NCI-H2171 (cell line): ENCODE results near the gene DDTL.
"Not testable (repeated sequence)": the region's sequence is repeated elsewhere in the genome, so short reads cannot be mapped to it uniquely, and the experiment has no call there.

Source experiments
- DNase-seq: peaks from one replicate; lab custom pipeline; 2025; lab: John Stamatoyannopoulos, UW

Gene DDTL

DNA sequence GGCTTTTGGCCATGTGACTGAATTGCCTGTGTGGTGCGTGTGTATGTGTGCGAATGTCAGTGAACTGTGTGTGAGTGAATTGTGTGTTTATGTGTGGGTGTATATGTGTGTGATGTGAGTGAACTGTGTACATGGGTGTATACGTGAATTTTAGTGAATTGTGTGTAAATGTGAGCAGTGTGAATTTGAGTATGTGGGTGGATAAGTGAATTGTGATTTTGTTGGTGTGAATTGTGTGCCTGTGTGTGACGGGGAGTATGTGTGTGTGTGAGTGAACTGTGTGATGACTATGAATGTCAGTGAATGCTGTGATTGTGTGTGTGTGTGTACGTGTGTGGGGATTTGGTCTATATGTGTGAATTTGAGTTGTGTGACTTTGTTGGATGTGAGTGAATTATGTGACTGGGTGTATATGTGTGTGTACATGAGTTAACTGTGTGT is 3.5 kb downstream of the DDTL start:
- no peak for DNase-seq

DNA sequence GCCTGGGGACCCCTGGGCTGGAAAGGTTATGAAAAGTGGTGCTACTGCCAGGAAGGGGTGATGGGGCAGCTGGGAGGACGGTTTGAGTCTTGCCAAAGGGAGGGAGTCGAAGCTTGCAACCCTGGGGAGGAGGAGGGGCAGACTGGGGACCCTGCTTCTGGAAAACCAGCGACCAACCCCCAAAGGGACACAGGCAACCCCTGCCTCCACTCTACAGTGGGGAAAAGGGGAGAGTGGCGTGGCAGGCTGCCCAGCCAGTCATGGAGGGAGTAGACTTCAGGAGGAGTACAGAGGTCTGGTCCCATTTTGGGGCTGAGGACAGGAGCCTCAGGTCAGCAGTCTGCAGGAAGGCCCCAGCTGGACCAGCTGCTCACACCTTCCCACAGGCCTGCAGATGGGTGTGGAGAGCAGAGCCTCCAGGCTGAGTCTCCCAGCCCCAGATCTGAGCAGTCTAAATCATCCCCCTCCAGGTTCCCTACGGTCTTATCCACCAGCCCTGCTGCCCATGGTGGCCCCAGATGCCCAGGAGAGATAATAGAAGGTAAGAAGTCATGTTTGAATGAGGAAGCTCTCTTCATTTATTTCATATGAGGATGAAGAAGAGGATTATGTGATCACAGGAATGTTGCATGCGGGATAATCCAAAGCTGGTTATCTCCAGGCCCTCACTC is 4.3 kb downstream of the DDTL start:
- DNase-seq, result no peak

DNA sequence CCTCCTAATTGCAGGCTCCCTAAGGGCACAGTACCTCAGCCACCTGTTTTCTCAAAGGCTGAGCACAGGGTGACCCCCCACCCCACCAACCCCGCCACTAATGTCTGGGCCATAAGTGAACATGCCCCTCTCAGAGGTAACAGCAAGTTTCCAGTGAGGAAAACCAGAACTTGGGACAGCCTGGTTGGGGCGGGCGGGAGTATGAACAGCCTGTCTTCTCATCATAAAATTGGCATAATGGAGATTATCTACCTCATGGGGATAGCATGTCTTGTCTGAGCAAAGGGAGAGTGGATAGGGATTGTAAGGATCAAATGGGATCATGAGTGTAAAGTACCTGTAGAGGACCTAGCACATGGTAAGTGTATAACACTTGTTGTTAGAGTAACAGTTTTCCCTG is 5.2 kb downstream of the DDTL start:
- not testable (repeated sequence) for DNase-seq

DNA sequence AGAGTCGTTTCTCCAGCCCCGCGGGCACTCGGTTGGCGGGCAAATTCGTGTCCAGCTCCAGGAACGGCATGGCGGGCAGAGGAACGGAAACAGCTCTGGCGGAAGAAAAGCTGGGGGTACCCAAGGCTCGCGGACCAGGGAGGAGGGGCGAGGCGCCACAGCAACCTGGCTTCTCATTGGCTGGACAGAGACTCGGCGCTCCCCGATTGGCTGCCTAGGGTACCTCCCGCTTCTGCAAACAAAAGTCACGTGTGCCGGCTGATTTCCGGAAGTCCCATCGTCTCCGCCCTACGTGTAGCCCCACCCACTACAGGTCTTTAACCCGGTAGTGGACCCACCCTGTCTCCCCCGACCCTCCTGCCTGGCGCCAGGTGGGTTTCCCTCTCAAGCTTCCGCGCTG is 7.7 kb downstream of the DDTL start, which contains the start of gene DDT:
Gene DDT (minus strand): TSS at position 97 of the 400 bp plus-strand sequence. CDS start 27 bp downstream, at position 70.
- DNase-seq, result not testable (repeated sequence)

DNA sequence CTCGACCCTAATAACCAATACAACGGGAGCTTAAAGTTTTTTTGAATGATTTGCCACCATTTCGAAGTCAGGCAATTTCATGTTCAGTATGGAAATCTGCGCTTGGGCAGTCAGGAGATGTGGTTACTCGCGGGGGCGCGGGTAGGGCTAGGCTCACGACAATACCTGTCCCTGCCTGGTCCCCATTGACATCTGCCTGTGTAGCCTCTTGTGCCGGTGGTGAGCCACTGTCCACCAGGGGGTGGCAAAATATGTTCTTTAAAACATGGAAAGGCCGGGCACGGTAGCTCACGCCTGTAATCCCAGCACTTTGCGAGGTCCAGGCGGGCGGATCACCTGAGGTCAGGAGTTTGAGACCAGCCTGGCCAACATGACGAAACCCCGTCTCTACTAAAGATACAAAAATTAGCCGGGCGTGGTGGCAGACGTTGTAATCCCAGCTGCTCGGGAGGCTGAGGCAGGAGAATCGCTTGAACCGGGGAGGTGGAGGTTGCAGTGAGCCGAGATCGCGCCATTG is 8.2 kb downstream of the DDTL start:
- not testable (repeated sequence) for DNase-seq

DNA sequence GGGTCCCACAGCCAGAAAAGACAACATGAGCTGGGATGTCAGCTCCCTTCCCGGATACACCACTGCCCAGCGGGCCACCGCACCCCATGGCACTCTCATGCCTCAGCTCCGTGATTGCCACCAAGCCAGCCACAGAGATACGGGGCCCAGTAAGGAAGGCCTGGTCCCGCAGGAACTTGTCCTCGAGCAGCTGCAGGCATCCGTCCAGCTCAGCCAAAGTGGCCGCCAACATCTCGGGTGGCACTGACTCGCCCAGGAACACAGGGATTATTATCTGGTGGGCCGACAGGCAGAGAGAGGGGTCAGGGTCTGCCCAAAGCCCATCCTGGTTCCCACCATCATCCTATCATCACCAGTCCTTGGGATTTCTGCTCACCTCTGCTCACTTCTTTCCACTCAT is 10.6 kb downstream of the DDTL start:
- DNase-seq, result not testable (repeated sequence)

DNA sequence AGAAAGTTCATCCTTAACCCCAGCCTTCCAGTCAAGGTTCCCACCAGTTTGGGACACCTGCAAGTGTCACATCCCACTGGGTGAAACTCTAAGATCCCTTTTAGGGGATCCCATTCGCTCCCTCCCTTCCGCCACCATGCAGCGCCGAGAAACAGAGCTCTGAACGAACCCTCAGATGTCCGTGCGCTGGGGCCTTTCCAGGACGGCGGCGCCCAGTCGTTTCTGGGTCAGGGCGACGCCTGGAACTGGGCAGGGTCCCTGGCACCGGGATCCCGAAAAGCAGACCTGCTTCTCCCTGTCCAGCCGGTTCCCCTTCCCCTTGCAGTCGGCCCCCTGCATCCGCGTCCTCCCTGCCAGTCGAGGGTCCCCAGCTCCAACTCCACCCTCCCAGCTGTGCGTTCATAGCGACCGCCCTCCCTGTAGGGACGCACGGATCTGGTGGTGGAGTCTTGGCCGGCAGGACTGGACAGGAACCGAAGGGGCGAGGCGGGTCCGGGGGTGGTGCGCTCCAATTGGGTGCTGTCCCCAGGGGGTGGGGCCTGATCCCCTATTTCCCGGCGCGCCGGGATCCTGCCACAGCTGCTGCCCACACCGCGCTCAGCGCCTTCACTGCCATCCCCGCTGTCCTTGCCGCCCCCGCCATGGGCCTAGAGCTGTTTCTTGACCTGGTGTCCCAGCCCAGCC is 13.0 kb downstream of the DDTL start, which contains the start of gene GSTT2:
Gene GSTT2 (plus strand): TSS at position 578 of the 684 bp plus-strand sequence.
- not testable (repeated sequence) for DNase-seq

DNA sequence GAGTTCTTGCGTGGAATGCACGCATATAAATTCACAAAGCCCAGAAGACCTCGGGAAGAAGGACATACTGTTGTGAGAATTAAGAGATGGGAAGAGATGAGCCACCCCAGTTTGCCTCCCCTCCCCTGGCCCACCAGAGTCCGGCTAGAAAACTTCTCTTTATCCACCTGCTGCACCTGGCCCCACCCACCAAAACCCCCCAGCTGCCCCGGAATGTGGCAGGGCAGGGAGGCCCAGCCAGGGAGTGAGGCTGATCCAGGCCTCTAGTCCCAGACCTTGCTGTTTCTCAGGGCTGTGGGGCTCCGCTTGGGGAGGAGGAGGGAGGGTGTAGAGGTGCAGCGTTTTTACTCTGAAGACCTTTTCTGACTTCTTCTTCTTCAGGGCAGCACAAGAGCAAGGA is 13.9 kb downstream of the DDTL start:
- DNase-seq, result not testable (repeated sequence)

DNA sequence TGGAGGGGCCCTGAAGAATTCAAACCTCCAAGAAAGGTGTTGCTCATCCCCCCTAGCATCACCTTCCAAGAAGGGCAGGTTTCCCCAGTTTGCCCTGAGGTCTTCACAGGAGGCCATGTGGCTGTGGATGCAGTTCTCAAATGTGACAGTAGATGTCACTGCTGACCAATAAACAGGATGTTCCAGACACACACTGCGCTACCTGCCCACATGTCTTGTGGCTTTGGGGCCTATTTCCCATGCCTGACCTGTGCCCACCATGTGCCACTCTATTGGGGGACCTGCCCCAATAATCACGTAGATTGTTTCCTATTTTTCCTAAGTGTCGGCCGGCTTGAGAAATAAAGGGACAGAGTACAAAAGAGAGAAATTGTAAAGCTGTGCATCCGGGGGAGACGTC is 17.7 kb downstream of the DDTL start:
- peak; percentile 46 for DNase-seq

DNA sequence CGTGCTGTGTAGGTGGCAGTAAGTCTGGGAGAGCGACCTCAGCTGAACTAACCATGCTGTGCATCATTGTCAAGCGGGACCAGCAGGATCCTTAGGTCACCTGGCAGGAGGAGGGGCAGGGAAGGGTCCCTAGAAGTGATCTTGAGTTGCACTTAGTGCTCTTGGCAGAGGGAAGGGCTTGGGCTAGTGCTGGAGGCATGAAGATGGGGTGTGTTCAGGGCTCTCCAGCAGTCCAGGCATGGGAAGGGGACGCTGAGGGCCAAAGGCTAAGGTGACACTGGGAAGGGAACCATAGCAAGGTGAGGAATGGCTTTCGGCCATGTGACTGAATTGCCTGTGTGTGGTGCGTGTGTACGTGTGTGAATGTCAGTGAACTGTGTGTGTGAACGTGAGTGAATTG is 19.4 kb downstream of the DDTL start:
- not testable (repeated sequence) for DNase-seq

DNA sequence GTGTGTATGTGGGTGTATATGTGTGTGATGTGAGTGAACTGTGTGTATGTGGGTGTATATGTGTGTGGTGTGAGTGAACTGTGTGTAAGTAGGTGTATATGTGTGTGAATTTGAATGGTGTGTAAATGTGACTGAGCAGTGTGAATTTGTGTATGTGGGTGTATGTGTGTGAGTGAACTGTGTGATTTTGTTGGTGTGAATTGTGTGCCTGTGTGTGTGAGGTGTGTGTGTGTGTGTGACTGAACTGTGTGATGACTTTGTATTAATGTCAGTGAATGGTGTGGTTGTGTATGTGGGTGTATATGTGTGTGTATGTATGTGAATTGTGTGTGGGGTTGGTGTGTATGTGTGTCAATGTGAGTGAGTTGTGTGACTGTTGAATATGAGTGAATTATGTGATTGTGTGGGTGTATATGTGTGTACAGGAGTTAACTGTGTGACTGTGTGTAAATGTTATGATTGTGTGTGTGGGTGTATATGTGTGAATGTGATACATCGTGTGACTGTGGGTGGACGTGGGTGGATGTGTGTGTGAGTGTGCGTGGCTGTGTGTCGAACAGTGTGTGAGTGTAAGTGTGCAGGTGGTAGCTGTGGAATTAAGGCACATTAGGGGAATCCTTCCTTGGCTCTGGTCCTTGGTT is 20.0 kb downstream of the DDTL start:
- not testable (repeated sequence) for DNase-seq

DNA sequence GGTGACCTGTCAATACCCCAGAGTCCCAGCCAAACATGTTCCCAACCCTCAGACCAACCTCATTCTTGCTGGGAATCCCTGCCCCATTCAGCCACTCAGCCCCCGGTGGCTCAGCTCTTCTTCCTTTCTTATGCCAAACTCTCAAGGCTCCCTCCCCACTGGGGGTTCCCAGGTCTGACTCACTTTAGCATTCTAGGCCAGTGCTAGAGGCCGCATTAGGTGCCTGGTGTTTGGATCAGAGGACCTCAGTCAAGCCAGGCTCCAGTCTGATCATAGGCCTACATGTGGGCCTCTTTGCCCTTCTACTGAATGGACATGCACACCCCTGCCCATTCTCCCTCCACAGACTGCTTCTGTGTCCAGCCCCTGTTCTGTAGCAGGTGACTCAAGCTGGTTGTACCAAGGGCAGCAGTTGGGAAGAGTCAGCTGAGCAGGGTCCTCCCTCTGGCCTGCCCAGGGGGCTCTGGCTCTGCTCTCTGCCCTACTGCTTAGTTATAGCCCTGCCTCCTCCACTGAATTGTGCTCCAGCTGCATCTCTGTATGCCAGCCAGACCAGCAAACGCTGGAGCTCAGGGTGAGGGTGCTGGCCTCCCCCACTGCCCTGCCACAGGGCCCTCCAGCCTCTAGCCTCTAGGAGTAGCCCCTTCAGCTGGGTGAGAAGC is 23.0 kb downstream of the DDTL start:
- not testable (repeated sequence) for DNase-seq

DNA sequence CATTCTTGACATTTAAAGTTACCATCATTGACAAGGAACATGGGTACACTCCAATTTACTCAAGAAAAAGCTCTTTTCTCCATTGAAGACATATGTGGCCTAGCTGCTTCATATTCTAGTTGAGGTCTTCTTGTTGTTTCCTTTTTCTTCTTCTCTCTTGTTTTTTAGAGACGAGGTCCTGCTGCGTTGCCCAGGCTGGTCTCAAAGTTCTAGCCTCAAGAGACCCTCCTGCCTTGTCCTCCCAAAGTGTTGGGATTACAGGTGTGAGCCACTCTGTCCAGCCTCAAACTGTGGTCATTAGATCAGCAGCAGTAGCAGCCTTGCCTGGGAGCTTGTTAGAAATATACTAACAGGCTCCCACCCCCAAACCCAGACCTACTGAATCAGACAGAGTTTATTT is 26.4 kb downstream of the DDTL start:
- not testable (repeated sequence) for DNase-seq

DNA sequence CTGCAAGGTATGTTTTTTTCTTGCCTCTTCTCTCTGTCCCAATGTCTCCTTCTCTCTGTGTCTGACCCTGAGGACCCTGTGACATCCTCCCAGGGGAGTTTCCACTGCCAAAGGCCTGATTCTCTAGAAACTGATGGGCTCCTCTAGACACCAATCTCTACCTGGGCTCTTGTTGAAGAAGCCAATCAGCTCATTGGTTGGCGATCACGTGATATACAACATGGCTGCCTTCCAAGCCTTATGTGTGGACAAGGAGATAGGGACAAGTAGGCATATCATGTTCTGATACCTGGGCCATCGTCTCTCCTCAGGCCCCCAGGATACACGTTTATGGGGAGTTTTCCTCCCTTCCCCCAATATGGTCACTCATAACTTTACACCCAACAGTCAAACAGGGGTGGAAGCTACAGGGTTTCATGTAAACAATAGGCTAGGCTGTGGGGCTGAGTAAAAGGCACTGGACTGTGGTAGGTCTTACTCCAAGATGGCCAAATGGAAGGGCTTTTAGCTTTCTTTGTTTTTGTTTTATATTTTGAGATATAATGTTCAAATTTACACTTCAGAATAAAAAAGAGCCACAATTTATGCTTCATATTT is 27.0 kb downstream of the DDTL start:
- DNase-seq, result peak; percentile 25

DNA sequence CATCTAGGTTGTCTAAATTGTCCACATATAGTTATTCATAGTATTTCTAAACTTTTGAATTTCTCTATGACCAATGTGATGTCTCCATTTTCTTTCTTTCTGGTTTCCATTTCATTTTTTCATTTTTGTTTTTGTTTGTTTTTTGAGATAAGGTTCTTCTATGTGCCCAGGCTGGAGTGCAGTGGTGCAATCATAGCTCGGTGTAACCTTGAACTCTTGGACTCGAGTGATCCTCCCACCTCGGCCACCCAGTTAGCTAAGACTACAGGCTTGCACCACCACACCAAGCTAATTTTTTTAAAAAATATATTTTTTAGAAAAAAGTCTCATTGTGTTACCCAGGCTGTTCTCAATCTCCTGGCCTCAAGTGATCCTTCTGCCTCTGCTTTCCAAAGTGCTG is 30.4 kb downstream of the DDTL start:
- no peak for DNase-seq

DNA sequence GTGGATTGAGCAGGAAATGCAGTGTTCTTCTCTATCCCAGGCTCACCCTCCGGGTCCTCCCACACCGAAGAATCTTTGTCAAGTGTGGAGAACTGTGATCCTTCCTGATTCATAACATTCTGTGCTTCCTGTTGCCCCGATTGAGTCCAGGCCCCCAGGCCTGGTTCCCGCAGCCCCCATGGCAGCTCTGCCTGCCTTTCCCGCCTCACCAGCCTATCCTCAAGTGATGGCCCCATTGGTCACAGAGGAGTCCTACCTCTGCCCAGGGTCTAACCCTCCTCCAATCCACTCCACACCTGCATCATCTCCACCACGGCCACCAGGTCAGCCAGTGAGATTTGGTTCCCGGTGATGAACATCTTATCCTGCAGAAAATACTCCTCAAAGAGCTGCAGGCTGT is 33.1 kb downstream of the DDTL start:
- not testable (repeated sequence) for DNase-seq

DNA sequence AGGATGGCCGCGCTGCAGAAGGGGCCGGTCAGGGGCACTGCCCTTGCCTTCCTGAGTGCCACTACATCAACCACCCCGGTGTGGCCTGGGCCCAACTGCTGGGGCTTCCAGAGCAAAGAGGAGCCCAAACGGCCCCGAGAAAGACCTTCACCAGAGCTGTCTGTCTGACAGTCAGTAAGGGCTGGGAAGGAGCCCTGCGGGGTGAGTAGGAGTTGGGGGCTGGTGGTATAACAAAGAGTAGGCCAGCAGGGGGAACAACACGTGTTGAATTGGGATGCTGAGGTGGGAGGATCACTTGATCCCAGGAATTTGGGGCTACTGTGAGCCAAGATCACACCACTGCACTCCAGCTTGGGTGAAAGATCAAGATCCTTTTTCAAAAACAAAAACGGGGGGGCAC is 34.6 kb downstream of the DDTL start:
- DNase-seq, result no peak

DNA sequence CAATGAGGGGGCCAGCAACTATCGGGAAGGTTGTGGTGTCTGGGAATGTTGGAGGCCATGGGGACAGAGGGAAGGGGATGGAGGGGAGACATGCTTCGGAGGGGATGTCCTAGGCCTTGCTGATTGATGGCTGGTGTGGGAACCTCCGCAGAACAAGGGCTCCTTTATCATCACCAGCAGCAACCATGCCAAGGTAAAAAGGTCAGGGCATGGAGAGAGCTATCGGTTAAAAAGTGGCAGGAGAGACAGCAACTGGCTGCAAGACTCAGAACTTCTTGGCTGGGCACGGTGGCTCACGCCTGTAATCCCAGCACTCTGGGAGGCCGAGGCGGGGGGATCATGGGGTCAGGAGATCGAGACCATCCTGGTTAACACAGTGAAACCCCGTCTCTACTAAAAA is 35.6 kb downstream of the DDTL start:
- DNase-seq, result no peak

DNA sequence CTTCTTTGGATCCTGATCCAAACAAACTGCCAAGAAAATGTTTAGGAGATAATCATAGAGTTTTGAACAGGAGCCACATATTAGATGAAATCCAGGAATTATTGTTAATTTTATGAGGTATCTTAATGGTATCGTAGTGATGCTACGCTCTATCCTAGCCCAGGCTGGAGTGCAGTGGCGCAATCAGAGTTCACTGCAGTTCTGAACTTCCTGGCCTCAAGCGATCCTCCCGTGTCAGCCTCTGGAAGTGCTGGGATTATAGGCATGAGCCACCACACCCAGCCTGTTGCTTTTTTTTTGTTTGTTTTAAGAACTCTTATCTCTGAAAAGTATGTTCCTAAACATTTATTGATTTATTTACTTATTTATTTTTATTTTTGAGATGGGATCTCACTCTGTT is 36.2 kb downstream of the DDTL start:
- no peak for DNase-seq

DNA sequence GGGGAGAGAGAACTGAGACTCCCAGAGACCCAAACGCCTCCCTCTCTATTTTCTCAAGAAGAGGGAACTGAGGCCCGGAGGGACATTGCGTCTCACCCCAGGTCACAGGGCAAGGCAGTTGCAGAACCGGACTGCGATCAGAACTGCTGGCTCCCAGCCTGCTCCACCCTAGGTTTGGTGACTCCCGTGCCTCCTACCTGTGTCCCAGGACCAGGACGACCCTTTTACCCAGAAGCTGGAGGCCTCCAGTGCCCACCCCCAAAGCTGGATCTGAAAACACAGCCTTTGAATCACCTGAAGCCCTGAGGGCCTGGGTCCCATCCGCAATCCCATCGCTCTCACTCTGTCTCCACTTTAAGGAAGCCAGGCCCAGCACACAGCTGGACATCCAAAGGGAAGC is 37.2 kb downstream of the DDTL start:
- no peak for DNase-seq

DNA sequence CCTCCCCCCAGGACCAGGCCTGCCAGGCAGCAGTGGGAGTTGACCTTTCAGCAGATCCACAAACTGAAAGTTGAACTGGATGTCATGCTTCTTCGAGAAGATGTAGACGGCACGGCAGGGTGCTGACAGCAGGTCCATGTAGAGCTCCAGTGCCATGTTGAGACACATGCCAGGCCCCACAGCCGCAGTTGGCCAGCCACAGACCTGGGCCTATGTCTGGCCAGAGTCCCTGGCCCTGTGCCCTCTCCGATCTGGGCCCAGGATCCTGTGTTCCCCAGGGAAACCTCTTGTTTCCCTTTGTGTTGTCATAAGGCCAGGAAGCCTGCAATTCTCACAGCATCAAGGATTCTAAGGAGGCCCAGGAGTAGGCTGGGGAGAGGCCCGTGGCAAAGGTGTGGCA is 38.5 kb downstream of the DDTL start, which contains the start of gene GSTT4:
Gene GSTT4 (minus strand): TSS at position 253 of the 400 bp plus-strand sequence. CDS start 97 bp downstream, at position 156.
- DNase-seq, result no peak
